HepG2 (cell line): ENCODE measurements around the gene ODAPH. TPM values are rescaled to one million over a fixed set of nuclear protein-coding genes. Genes with fewer than 3 reads are reported as not detected.

ENCODE experiments used
- ARNT2 ChIP-seq: sonication (generic); formaldehyde crosslinking; IDR thresholded peaks from 2 replicates; pipeline ENCODE4 v1.8.0; 2022; ENCODE audit warnings: mild to moderate bottlenecking, low read depth, missing genetic modification reagents, moderate library complexity
- ASH2L ChIP-seq: fragments of 300-600, 200-600 bp; sonication (generic); IDR thresholded peaks from 2 replicates; pipeline ENCODE4 v1.7.0; 2017; ENCODE audit warnings: low read depth, mild to moderate bottlenecking, moderate library complexity, mixed read lengths, low read length; ENCODE audit not compliant: insufficient read length
- BCL6 ChIP-seq: IDR thresholded peaks from 2 replicates; pipeline ENCODE4 v1.6.1; 2016; ENCODE audit warnings: missing genetic modification reagents, missing compliant biosample characterization
- GFI1 ChIP-seq: sonication (generic); formaldehyde crosslinking; IDR thresholded peaks from 2 replicates; pipeline ENCODE4 v1.5.0; 2020; ENCODE audit warnings: missing genetic modification reagents, mild to moderate bottlenecking, borderline replicate concordance
- GLMP ChIP-seq: sonication (generic); formaldehyde crosslinking; IDR thresholded peaks from 2 replicates; pipeline ENCODE4 v1.9.0; 2021; ENCODE audit warnings: missing genetic modification reagents, mild to moderate bottlenecking, borderline replicate concordance
- GTF3A ChIP-seq: sonication (generic); formaldehyde crosslinking; conservative IDR thresholded peaks from 2 replicates; pipeline ENCODE4 v1.4.0; 2020; ENCODE audit warnings: mild to moderate bottlenecking, missing genetic modification reagents
- HDAC1 ChIP-seq: sonication (generic); formaldehyde crosslinking; IDR thresholded peaks from 2 replicates; pipeline ENCODE4 v1.5.1; 2020; ENCODE audit warnings: mild to moderate bottlenecking, missing genetic modification reagents
- HOXA9 ChIP-seq: sonication (generic); formaldehyde crosslinking; IDR thresholded peaks from 2 replicates; pipeline ENCODE4 v1.8.1; 2022; ENCODE audit warnings: missing genetic modification reagents, mild to moderate bottlenecking, moderate library complexity, borderline replicate concordance
- KLF12 ChIP-seq: sonication (generic); formaldehyde crosslinking; IDR thresholded peaks from 2 replicates; pipeline ENCODE4 v1.4.0; 2020; ENCODE audit warnings: missing genetic modification reagents, borderline replicate concordance
- MTA3 ChIP-seq: sonication (generic); formaldehyde crosslinking; IDR thresholded peaks from 2 replicates; pipeline ENCODE4 v1.4.0; 2020; ENCODE audit warnings: missing genetic modification reagents
- PHF20 ChIP-seq: sonication (generic); formaldehyde crosslinking; IDR thresholded peaks from 2 replicates; pipeline ENCODE4 v1.5.0; 2020; ENCODE audit warnings: mild to moderate bottlenecking, missing genetic modification reagents
- RAD21 ChIP-seq: fragments of 450-650 bp; formaldehyde crosslinking; IDR thresholded peaks from 2 replicates; pipeline ENCODE4 v1.5.0; 2020; ENCODE audit warnings: mild to moderate bottlenecking
- TFDP1 ChIP-seq: IDR thresholded peaks from 2 replicates; pipeline ENCODE4 v1.6.1; 2016; ENCODE audit warnings: missing compliant biosample characterization, missing genetic modification reagents, borderline replicate concordance
- TFDP2 ChIP-seq: sonication (generic); formaldehyde crosslinking; IDR thresholded peaks from 2 replicates; pipeline ENCODE4 v1.4.0; 2020; ENCODE audit warnings: missing genetic modification reagents
- ZC3H13 ChIP-seq: sonication (generic); formaldehyde crosslinking; IDR thresholded peaks from 2 replicates; pipeline ENCODE4 v1.8.1; 2023; ENCODE audit warnings: mild to moderate bottlenecking, missing genetic modification reagents, moderate library complexity
- ZNF230 ChIP-seq: sonication (generic); formaldehyde crosslinking; IDR thresholded peaks from 2 replicates; pipeline ENCODE4 v1.4.0; 2020; ENCODE audit warnings: mild to moderate bottlenecking, missing genetic modification reagents
- ZNF260 ChIP-seq: sonication (generic); formaldehyde crosslinking; IDR thresholded peaks from 2 replicates; pipeline ENCODE4 v1.4.0; 2020; ENCODE audit warnings: missing genetic modification reagents, low read depth, mild to moderate bottlenecking, borderline replicate concordance
- polyA plus RNA-seq, 8 experiments: library from polyadenylated mRNA; depleted of rRNA in 3 of 8; stranded (reverse) in 7 of 8; unstranded in 1 of 8; fragments of >200 nt; fragmentation: Illumina TruSeq in 4 of 8; extraction: Trizol in 4 of 8; gene quantifications; 2 replicates each; pipeline versions ENCODE4 v1.2.1 to v1.2.3, GENCODE V29; 2011 to 2016; ENCODE audit warnings: low read depth in 4 of 8, missing spikeins in 1 of 8, mixed read lengths in 1 of 8; ENCODE audit not compliant: insufficient read depth in 1 of 8
- total RNA-seq, 5 experiments: library from RNA; depleted of rRNA; stranded (reverse); fragments of >200 nt; fragmentation: Illumina TruSeq; extraction: Trizol; gene quantifications; 2 replicates each; pipeline ENCODE4 v1.2.3, GENCODE V29; 2016; ENCODE audit warnings: low read depth in 1 of 5
- TF ChIP-seq, protein P1 (sequence below): sonication (generic); formaldehyde crosslinking; IDR thresholded peaks from 2 replicates; pipeline ENCODE4 v1.5.0; 2020; ENCODE audit warnings: mild to moderate bottlenecking, missing genetic modification reagents
- TF ChIP-seq, protein P2 (sequence below): sonication (generic); formaldehyde crosslinking; IDR thresholded peaks from 2 replicates; pipeline ENCODE4 v1.8.0; 2022; ENCODE audit warnings: low read depth, missing genetic modification reagents

Gene ODAPH
- total and polyA plus RNA-seq, 2 of the 13 experiments (the other 11 are each of a cell fraction or from before 2014, with no cell fraction given) = 0.50 TPM; not detected in 1

DNA sequence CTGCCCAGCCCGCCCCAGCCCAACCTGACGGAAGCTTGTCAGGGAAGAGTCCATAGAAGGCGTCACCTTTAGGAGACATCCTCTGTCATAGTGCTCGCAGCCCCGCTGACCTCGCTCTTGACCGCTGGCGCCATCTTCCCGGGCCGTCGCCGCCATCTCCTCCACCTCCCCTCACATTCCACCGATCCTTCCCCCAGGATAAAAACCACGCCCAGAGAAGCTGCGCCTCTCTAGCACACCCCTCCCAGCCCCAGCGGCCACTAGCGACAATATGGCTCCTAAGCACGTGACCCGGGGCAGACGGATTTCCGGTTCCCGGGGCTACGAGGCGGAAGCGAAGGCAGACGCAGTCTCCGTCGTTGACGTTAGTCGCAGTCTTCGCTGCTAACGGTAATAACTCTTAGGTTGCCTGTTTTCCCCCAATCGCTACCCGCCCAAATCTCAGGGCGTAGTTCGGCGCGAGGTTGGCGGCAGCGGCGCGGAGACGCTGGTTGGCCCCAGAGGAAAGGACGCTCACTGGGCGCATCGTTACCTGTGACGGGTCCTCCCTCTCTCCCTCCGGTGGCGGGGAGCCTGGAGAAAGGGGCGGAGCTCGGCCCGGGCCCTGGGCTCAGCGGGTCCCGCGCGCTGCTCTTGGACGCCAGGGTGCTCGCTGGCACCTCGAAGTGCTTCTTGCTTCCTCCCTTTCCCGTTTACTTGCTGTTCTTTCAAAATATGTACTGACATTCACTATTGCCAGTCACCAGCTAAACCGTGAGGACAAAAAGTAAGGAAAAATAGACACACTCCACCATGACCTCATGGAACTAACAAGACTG lies 41.5 kb upstream of the ODAPH start, which contains the start of the genes RCHY1 and THAP6 (continued):
- TF ChIP-seq GFI1 (CRISPR knock-in tag) (peak; percentile 54; the same call in 1 of the 2 replicates), RAD21 (CRISPR knock-in tag) (peak; percentile 48), GLMP (CRISPR knock-in tag) (no peak), TFDP2 (CRISPR knock-in tag) (peak; percentile 64; the same call in 1 of the 2 replicates), BCL6 (CRISPR knock-in tag) (peak; percentile 46; the same call in 1 of the 2 replicates), GTF3A (CRISPR knock-in tag) (no peak), HDAC1 (CRISPR knock-in tag) (peak; percentile 93), TFDP1 (no peak), ZC3H13 (CRISPR knock-in tag) (no peak), ZNF230 (peak; percentile 63), ASH2L (peak; percentile 97), ZNF260 (CRISPR knock-in tag) (no peak), PHF20 (CRISPR knock-in tag) (peak; percentile 90), HOXA9 (0 out of 2 replicates have a peak, but pooled peaks have one; percentile 61), ARNT2 (CRISPR knock-in tag) (peak; percentile 64; the same call in 1 of the 2 replicates), KLF12 (CRISPR knock-in tag) (peak; percentile 50; the same call in 1 of the 2 replicates), MTA3 (no peak)
- TF ChIP-seq, protein P1, sequence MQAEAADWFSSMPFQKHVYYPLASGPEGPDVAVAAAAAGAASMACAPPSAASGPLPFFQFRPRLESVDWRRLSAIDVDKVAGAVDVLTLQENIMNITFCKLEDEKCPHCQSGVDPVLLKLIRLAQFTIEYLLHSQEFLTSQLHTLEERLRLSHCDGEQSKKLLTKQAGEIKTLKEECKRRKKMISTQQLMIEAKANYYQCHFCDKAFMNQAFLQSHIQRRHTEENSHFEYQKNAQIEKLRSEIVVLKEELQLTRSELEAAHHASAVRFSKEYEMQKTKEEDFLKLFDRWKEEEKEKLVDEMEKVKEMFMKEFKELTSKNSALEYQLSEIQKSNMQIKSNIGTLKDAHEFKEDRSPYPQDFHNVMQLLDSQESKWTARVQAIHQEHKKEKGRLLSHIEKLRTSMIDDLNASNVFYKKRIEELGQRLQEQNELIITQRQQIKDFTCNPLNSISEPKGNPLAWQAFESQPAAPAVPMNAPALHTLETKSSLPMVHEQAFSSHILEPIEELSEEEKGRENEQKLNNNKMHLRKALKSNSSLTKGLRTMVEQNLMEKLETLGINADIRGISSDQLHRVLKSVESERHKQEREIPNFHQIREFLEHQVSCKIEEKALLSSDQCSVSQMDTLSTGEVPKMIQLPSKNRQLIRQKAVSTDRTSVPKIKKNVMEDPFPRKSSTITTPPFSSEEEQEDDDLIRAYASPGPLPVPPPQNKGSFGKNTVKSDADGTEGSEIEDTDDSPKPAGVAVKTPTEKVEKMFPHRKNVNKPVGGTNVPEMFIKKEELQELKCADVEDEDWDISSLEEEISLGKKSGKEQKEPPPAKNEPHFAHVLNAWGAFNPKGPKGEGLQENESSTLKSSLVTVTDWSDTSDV (CRISPR knock-in tag) = no peak
- TF ChIP-seq, protein P2, sequence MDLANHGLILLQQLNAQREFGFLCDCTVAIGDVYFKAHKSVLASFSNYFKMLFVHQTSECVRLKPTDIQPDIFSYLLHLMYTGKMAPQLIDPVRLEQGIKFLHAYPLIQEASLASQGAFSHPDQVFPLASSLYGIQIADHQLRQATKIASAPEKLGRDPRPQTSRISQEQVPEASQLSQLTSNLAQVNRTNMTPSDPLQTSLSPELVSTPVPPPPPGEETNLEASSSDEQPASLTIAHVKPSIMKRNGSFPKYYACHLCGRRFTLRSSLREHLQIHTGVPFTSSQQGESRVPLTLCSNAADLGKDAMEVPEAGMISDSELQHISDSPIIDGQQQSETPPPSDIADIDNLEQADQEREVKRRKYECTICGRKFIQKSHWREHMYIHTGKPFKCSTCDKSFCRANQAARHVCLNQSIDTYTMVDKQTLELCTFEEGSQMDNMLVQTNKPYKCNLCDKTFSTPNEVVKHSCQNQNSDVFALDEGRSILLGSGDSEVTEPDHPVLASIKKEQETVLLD (CRISPR knock-in tag) = peak; percentile 93
